HCT116 (cell line): ENCODE measurements around the gene PURB.

Experiments used
- CEBPB ChIP-seq: IDR thresholded peaks from 2 replicates; pipeline ENCODE4 v1.6.1; 2012; ENCODE audit warnings: low read depth
- CTCF ChIP-seq, 3 experiments: fragments of 200-600 bp in 1 of 3; sonication (generic) in 1 of 3; IDR thresholded peaks in 2 of 3; conservative IDR thresholded peaks in 1 of 3; 2 replicates each; pipeline ENCODE4 v1.5.1; 2012 to 2017; ENCODE audit warnings: low read depth in 2 of 3, low read length in 2 of 3, antibody characterized with exemption in 1 of 3, borderline replicate concordance in 1 of 3, control low read depth in 1 of 3, mild to moderate bottlenecking in 1 of 3, mixed read lengths in 1 of 3, mixed run types in 1 of 3, moderate library complexity in 1 of 3; ENCODE audit not compliant: insufficient read depth in 1 of 3
- EGR1 ChIP-seq: IDR thresholded peaks from 2 replicates; pipeline ENCODE4 v1.6.1; 2012; ENCODE audit warnings: low read depth
- EZH2 ChIP-seq: fragments of 200-600 bp; sonication (generic); IDR thresholded peaks from 2 replicates; pipeline ENCODE4 v1.6.1; 2017; ENCODE audit warnings: antibody characterized with exemption, mixed run types
- JUND ChIP-seq: IDR thresholded peaks from 2 replicates; pipeline ENCODE4 v1.6.1; 2012
- POLR2A ChIP-seq: IDR thresholded peaks from 2 replicates; pipeline ENCODE4 v1.7.0; 2011; ENCODE audit warnings: borderline replicate concordance; ENCODE audit not compliant: insufficient read depth, insufficient read length; ENCODE audit errors: extremely low read depth
- POLR2AphosphoS5 ChIP-seq: IDR thresholded peaks from 2 replicates; pipeline ENCODE4 v1.6.1; 2011; ENCODE audit warnings: mild to moderate bottlenecking, low read depth, low read length, moderate library complexity
- SIN3A ChIP-seq: IDR thresholded peaks from 2 replicates; pipeline ENCODE4 v1.6.1; 2012; ENCODE audit warnings: low read depth
- SP1 ChIP-seq: IDR thresholded peaks from 2 replicates; pipeline ENCODE4 v1.6.1; 2012; ENCODE audit warnings: low read depth
- SRF ChIP-seq: IDR thresholded peaks from 2 replicates; pipeline ENCODE4 v1.6.1; 2012; ENCODE audit warnings: low read depth
- YY1 ChIP-seq: IDR thresholded peaks from 2 replicates; pipeline ENCODE4 v1.6.1; 2011; ENCODE audit warnings: low read length, low read depth, moderate library complexity, mild to moderate bottlenecking; ENCODE audit not compliant: insufficient replicate concordance; ENCODE audit errors: extremely low read depth
- TF ChIP-seq, protein P1 (sequence below): IDR thresholded peaks from 2 replicates; pipeline ENCODE4 v1.6.1; 2012

DNA sequence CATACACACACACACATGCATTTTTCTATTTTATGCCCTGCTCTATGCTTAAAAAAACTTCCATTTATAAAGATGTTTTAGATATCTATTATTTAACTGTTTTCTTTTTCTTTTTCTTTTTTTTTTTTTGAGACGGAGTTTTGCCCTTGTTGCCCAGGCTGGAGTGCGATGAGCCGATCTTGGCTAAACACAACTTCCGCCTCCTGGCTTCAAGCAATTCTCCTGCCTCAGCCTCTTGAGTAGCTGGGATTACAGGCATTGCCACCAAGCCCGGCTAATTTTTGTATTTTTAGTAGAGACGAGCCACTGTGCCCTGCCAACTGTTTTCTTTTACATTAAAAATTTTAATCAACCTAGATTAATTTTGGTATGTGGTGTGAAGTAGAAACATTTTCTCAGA, 45.6 kb upstream of the PURB start:
- TF ChIP-seq EGR1 (no peak), CEBPB (no peak), CTCF (IDR thresholded peaks at IDR 0.05 in 2 of 3, conservative IDR thresholded peaks at IDR 0.05 in 1 of 3; ENCODE audit: borderline replicate concordance in 1 of 3, insufficient read depth in 1 of 3, low read depth in 2 of 3, low read length in 2 of 3) (no peak), POLR2A (no peak), POLR2AphosphoS5 (no peak), JUND (no peak), SRF (no peak), YY1 (no peak), EZH2 (no peak), SIN3A (no peak), SP1 (no peak)
- TF ChIP-seq, protein P1, sequence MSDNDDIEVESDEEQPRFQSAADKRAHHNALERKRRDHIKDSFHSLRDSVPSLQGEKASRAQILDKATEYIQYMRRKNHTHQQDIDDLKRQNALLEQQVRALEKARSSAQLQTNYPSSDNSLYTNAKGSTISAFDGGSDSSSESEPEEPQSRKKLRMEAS: no peak
